ENCODE data around the gene STAP1. TPM values are rescaled to one million over a fixed set of nuclear protein-coding genes. Genes with fewer than 3 reads are reported as not detected.

Gene STAP1
- polyA plus RNA-seq, 1 of the 3 experiments (the other 2 are of a cell fraction): not detected

- Histone ChIP-seq H3K9me3 (no peaks in the 10 kb centered on the region), H2AFZ (ENCODE audit: low read depth) (no peak overlapping the region), H3K27me3 (ENCODE audit: insufficient read depth) (no peaks in the 10 kb centered on the region), H3K4me1 (ENCODE audit: control insufficient read depth in 1 of 2, insufficient read depth in 2 of 2, low read depth in 1 of 2, low read length in 1 of 2) (no peaks in the 10 kb centered on the region), H4K20me1 (ENCODE audit: insufficient read depth) (no peaks in the 10 kb centered on the region), H3K4me2 (no peak overlapping the region), H3K79me2 (ENCODE audit: insufficient read depth) (no peaks in the 10 kb centered on the region), H3K27ac (ENCODE audit: low read depth in 2 of 2, low read length in 1 of 2) (no peak overlapping the region), H3K9ac (no peak overlapping the region), H3K4me3 (ENCODE audit: low read depth in 2 of 2, low read length in 1 of 2) (no peak overlapping the region), H3F3A (replicated peaks; ENCODE audit: insufficient read depth) (no peaks in the 10 kb centered on the region), H3K36me3 (replicated peaks in 1 of 2; ENCODE audit: control insufficient read depth in 1 of 2, insufficient read depth in 2 of 2, low read length in 1 of 2) (no peaks in the 10 kb centered on the region), H3K9me2 (no peaks in the 10 kb centered on the region)
- TF ChIP-seq CHD2 (IDR thresholded peaks at IDR 0.05; ENCODE audit: low read length, partially characterized antibody) (no peak), REST (IDR thresholded peaks at IDR 0.05; ENCODE audit: low read depth, low read length) (no peak), NFIC (IDR thresholded peaks at IDR 0.05; ENCODE audit: borderline replicate concordance) (no peak), RAD21 (IDR thresholded peaks at IDR 0.05; ENCODE audit: low read length) (no peak), MAX (IDR thresholded peaks at IDR 0.05; ENCODE audit: low read depth) (no peak), USF2 (IDR thresholded peaks at IDR 0.05; ENCODE audit: borderline replicate concordance, low read depth, low read length) (no peak), FOSL2 (IDR thresholded peaks at IDR 0.05; ENCODE audit: borderline replicate concordance, low read depth) (no peak), JUND (IDR thresholded peaks at IDR 0.05) (no peak), IRF3 (IDR thresholded peaks at IDR 0.05; ENCODE audit: low read depth, low read length) (no peak), POLR2AphosphoS5 (IDR thresholded peaks at IDR 0.05; ENCODE audit: low read depth, low read length) (no peak), NRF1 (IDR thresholded peaks at IDR 0.05; ENCODE audit: low read depth, low read length) (no peak), PBX3 (IDR thresholded peaks at IDR 0.05) (no peak), RFX5 (IDR thresholded peaks at IDR 0.05; ENCODE audit: low read length) (no peak), ELF1 (IDR thresholded peaks at IDR 0.05) (no peak), SMC3 (IDR thresholded peaks at IDR 0.05; ENCODE audit: low read depth, low read length) (no peak), RCOR1 (IDR thresholded peaks at IDR 0.05; ENCODE audit: low read length) (no peak), GABPA (IDR thresholded peaks at IDR 0.05; ENCODE audit: low read depth) (no peak)
- ChIA-PET POLR2A (no interaction called here), CTCF (no interaction called here)
- 19% methylated on average over 1 of the region's 1 CpG for WGBS (ENCODE audit: low lambda C conversion rate)
- no peak for DNase-seq
Observed at GRCh38 chr4:67571975-67572374, 13.4 kb downstream of the STAP1 start.

All from SK-N-SH (cell line).